GM04504 (cell line): ENCODE results near the gene CDH4.

ENCODE experiments used
- DNase-seq: peaks from one replicate; pipeline ENCODE4 v3.0.0-alpha.2; 2012; ENCODE audit warnings: low read depth

Gene CDH4

GRCh38 chr20:61493798-61494305 is 241.8 kb downstream of the CDH4 start:
- DNase-seq, result no peak

GRCh38 chr20:61494763-61495575 is 242.9 kb downstream of the CDH4 start:
- no peak for DNase-seq

GRCh38 chr20:61497029-61497627 is 245.1 kb downstream of the CDH4 start:
- no peak for DNase-seq

- DNase-seq, result no peak
These were observed 247.9 kb downstream of the CDH4 start for GRCh38 chr20:61499859-61500554.

GRCh38 chr20:61500791-61501321 is 248.8 kb downstream of the CDH4 start:
- DNase-seq, result no peak

- no peak for DNase-seq
These were observed 250.4 kb downstream of the CDH4 start for GRCh38 chr20:61502433-61502832.

- no peak for DNase-seq
These were observed 251.0 kb downstream of the CDH4 start for GRCh38 chr20:61503106-61503505.

GRCh38 chr20:61505508-61505907 is 253.4 kb downstream of the CDH4 start:
- DNase-seq, result no peak

- no peak for DNase-seq
These were observed 255.7 kb downstream of the CDH4 start for GRCh38 chr20:61507778-61508177.

- no peak for DNase-seq
These were observed 256.4 kb downstream of the CDH4 start for GRCh38 chr20:61508301-61509096.

- no peak for DNase-seq
These were observed 258.8 kb downstream of the CDH4 start for GRCh38 chr20:61510778-61511330.

GRCh38 chr20:61512475-61512874 is 260.4 kb downstream of the CDH4 start:
- no peak for DNase-seq

GRCh38 chr20:61513124-61514017 is 261.3 kb downstream of the CDH4 start:
- DNase-seq, result no peak

- no peak for DNase-seq
These were observed 261.9 kb downstream of the CDH4 start for GRCh38 chr20:61514018-61514365.

- DNase-seq, result no peak
These were observed 262.3 kb downstream of the CDH4 start for GRCh38 chr20:61514396-61514795.

- DNase-seq, result no peak
These were observed 262.9 kb downstream of the CDH4 start for GRCh38 chr20:61514805-61515505.

- no peak for DNase-seq
These were observed 263.9 kb downstream of the CDH4 start for GRCh38 chr20:61515922-61516321.

GRCh38 chr20:61516346-61517208 is 264.5 kb downstream of the CDH4 start:
- DNase-seq, result no peak

- DNase-seq, result no peak
These were observed 265.4 kb downstream of the CDH4 start for GRCh38 chr20:61517419-61517818.
